ENCODE measurements around the gene NOL9.
A peak's percentile ranks its signal among the peaks of the same experiment; 100 is the strongest.

NOL9 gene

DNA sequence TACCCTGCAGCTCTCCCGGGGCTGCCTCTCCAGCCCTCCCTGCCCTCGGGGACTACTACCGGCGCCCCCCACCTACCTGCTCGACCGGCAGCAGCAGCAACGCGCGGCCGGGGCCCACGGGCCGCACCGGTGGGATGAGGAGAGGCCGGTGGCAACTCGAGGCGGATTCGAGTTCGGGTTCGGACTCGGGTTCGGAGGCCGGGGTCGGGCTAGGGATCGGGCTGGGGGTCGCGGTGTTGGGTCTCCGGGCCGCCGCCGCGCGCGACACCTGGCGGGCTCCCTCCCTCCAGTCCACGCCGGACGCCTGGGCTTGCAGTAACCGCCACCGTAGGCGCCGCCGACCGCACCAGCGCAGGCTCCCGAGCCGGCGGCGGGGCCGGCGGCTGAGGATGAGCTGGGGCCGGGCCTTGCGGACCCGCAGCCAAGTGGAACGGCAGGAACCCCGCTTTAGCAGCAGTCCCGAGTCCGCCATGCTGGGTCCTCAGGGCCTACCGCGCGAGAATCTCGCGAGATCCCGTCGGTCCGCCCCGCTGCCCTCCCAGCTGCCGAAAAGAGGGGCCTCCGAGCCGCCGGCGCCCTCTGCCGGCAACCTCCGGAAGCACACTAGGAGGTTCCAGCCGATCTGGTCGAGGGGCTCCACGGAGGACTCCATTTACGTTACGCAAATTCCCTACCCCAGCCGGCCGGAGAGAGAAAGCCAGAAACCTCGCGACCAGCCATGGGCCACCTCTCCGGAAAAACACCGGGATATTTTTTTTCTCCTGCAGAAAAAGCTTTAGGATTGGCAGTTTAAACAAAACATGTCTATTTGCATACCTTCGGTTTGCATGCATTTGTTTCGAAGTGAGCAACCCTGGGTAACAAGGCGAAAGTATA lies at the start of gene NOL9:
NOL9 (minus strand) TSS at position 483 of the 876 bp plus-strand sequence; CDS start at position 472, 11 bp downstream.
- 0 out of 2 replicates have a peak, but pooled peaks cover 3% of the 10 kb centered on the region for H4K20me1 ChIP-seq (ENCODE audit: insufficient read depth, low read length)
- TF ChIP-seq CTCF (IDR thresholded peaks at IDR 0.05; ENCODE audit: low read length) (peak; percentile 86), EZH2 (IDR thresholded peaks at IDR 0.05; ENCODE audit: borderline replicate concordance, low read length) (no peak)
- peak within 1 kb of the TSS; percentile 98 for H3K27ac ChIP-seq (ENCODE audit: low read depth, low read length, poor library complexity, severe bottlenecking)
- peaks cover 31% of the 10 kb centered on the region for H3K36me3 ChIP-seq (ENCODE audit: insufficient read depth, low read length)
- no peak within 1 kb of the TSS for H2AFZ ChIP-seq (ENCODE audit: low read length)
- H3K9me2 ChIP-seq (ENCODE audit: low read depth, low read length), result no peaks in the 10 kb centered on the region
- H3K79me2 ChIP-seq (ENCODE audit: insufficient read depth, low read length), result peaks cover 17% of the 10 kb centered on the region
- H3K9ac ChIP-seq (ENCODE audit: low read length), result peak within 1 kb of the TSS; percentile 75
- H3K4me3 ChIP-seq (ENCODE audit: low read depth, low read length, poor library complexity, severe bottlenecking), result peak within 1 kb of the TSS; percentile 74
- H3K9me3 ChIP-seq (ENCODE audit: low read length), result no peaks in the 10 kb centered on the region
- peaks cover 3% of the 10 kb centered on the region; the same call in 1 of the 2 replicates for H3F3A ChIP-seq (ENCODE audit: insufficient read depth, low read length)
- no peaks in the 10 kb centered on the region for H3K27me3 ChIP-seq (ENCODE audit: insufficient read depth, low read length)
- H3K4me1 ChIP-seq (ENCODE audit: insufficient read depth, low read length, severe bottlenecking), result peaks cover 49% of the 10 kb centered on the region
- H3K4me2 ChIP-seq (ENCODE audit: low read length), result peak within 1 kb of the TSS; percentile 100

DNA sequence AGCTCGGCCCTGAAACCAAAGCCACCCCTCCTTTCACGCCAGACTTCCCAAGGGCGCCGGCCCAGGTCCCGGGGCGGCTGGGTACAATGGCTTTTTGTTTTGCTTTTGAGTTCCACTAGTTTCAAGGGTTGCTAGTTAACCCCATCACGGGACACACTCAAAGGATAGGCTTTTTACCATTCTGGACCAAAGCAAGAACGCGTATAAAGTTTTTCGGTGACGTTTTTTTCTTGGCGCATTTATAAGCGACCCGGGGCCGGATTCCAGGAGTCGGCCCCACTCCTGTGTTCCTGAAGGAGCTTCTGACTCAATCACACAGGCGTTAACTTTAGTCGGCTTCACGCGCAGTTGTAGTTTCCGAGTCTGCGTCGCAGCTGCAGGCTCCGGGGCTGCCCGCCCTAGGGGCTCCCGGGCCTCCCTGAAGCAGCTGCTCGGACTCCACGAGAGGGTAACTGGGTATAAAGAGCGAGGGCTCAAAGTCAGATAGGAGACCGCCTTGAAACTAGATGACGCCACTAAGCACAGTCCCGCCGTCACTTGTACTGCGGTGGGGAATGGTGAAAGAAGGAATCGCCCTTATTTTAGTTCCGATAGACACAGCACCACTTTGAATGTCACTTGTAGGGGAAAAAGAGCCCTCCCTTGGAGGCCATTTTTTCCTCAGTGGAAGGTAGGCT lies 49.1 kb upstream of the NOL9 start:
- TF ChIP-seq CTCF (IDR thresholded peaks at IDR 0.05; ENCODE audit: low read length), result no peak
- Histone ChIP-seq H3F3A (ENCODE audit: insufficient read depth, low read length) (no peaks in the 10 kb centered on the region), H3K4me1 (ENCODE audit: insufficient read depth, low read length, severe bottlenecking) (peaks cover 38% of the 10 kb centered on the region), H3K4me2 (ENCODE audit: low read length) (peak overlapping the region; percentile 99), H3K27me3 (ENCODE audit: insufficient read depth, low read length) (no peaks in the 10 kb centered on the region), H3K9me2 (ENCODE audit: low read depth, low read length) (no peaks in the 10 kb centered on the region), H3K4me3 (ENCODE audit: low read depth, low read length, poor library complexity, severe bottlenecking) (peak overlapping the region; percentile 78), H2AFZ (ENCODE audit: low read length) (peak overlapping the region; percentile 25; the same call in 1 of the 2 replicates), H3K9ac (ENCODE audit: low read length) (peak overlapping the region; percentile 95), H3K9me3 (ENCODE audit: low read length) (no peaks in the 10 kb centered on the region), H3K36me3 (ENCODE audit: insufficient read depth, low read length) (peaks cover 20% of the 10 kb centered on the region), H4K20me1 (ENCODE audit: insufficient read depth, low read length) (no peaks in the 10 kb centered on the region), H3K79me2 (ENCODE audit: insufficient read depth, low read length) (peaks cover 27% of the 10 kb centered on the region), H3K27ac (ENCODE audit: low read depth, low read length, poor library complexity, severe bottlenecking) (peak overlapping the region; percentile 90)

DNA sequence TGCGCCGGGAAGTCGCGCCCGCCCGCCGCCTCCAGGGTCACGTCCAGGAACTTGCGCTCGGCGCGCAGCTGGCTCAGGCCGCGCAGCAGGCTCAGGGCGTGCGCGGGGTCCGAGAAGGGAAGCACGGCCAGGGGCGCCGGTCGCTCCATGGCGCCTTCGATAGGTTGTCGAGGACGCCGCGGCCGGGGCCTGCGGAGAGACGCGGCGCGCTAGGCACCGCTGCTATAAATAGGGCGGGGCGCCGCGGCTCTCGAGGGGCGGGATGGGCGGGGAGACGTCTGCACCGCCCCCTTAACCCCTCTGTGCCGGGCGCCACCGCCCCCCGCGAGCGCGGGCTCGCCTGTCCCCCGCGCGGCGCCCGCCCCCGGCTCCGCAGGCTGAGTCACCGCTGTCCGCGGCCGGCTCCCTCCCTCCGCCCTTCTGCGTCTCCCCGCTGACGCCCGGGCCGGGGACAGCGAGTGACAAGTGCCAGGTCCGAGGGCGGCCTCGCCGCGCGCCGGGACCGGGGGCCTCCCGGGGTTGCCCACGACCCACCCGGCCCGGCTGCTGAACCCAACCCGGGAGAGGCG lies 48.4 kb upstream of the NOL9 start, which contains the start of gene KLHL21:
KLHL21 (minus strand) TSS at position 201 of the 569 bp plus-strand sequence; CDS start at position 149, 52 bp downstream.
- H2AFZ ChIP-seq (ENCODE audit: low read length), result peak within 1 kb of the TSS; percentile 25; the same call in 1 of the 2 replicates
- no peaks in the 10 kb centered on the region for H3K27me3 ChIP-seq (ENCODE audit: insufficient read depth, low read length)
- H3K79me2 ChIP-seq (ENCODE audit: insufficient read depth, low read length), result peaks cover 27% of the 10 kb centered on the region
- H3F3A ChIP-seq (ENCODE audit: insufficient read depth, low read length), result no peaks in the 10 kb centered on the region
- H3K27ac ChIP-seq (ENCODE audit: low read depth, low read length, poor library complexity, severe bottlenecking), result peak within 1 kb of the TSS; percentile 90
- H4K20me1 ChIP-seq (ENCODE audit: insufficient read depth, low read length), result no peaks in the 10 kb centered on the region
- H3K9ac ChIP-seq (ENCODE audit: low read length), result peak within 1 kb of the TSS; percentile 95
- peaks cover 44% of the 10 kb centered on the region for H3K4me1 ChIP-seq (ENCODE audit: insufficient read depth, low read length, severe bottlenecking)
- H3K4me2 ChIP-seq (ENCODE audit: low read length), result peak within 1 kb of the TSS; percentile 99
- no peaks in the 10 kb centered on the region for H3K9me2 ChIP-seq (ENCODE audit: low read depth, low read length)
- H3K36me3 ChIP-seq (ENCODE audit: insufficient read depth, low read length), result peaks cover 26% of the 10 kb centered on the region
- TF ChIP-seq CTCF (IDR thresholded peaks at IDR 0.05; ENCODE audit: low read length) (no peak), EZH2 (IDR thresholded peaks at IDR 0.05; ENCODE audit: borderline replicate concordance, low read length) (no peak)
- H3K9me3 ChIP-seq (ENCODE audit: low read length), result no peaks in the 10 kb centered on the region
- peak within 1 kb of the TSS; percentile 78 for H3K4me3 ChIP-seq (ENCODE audit: low read depth, low read length, poor library complexity, severe bottlenecking)

Measured in OCI-LY1 (cell line).